Lower leg skin (tissue), 4 donors: ENCODE measurements around the gene KLHDC7B. TPM values are rescaled to one million over a fixed set of nuclear protein-coding genes. Genes with fewer than 3 reads are reported as not detected.

Experiments
- DNase-seq, 2 donors: peaks; one replicate each; pipeline ENCODE4 v3.0.0-alpha.2; 2019; ENCODE audit warnings: low spot score in 2 of 2
- H3K4me3 ChIP-seq: fragments of 200-600 bp; sonication (generic); 2 replicates; pipeline ENCODE4 v1.5.1; 2017; ENCODE audit warnings: mild to moderate bottlenecking, low read depth; ENCODE audit not compliant: poor library complexity, severe bottlenecking
- POLR2A ChIP-seq, 2 donors: fragments of 450-650 bp; IDR thresholded peaks; one replicate each; pipeline ENCODE4 v1.6.1; 2016 to 2017; ENCODE audit warnings: antibody characterized with exemption in 2 of 2, mild to moderate bottlenecking in 1 of 2, moderate library complexity in 1 of 2
- WGBS, 2 donors: methylation state at CpG; one replicate each; pipeline ENCODE4 v1.1.5; 2018; 5-methylcytosine and 5-hydroxymethylcytosine counted together
- intact Hi-C: fragments of 100-400 bp; cut with DNase I; formaldehyde crosslinking; loops from one replicate; pipeline ENCODE4 v1.15.0; 2023; ENCODE audit warnings: low total_unique reads
- total RNA-seq, 4 donors: library from RNA; depleted of rRNA; stranded (reverse); fragments of >200 nt; gene quantifications; one replicate each; pipeline ENCODE4 v1.1.0, GENCODE V29; 2016
- TF ChIP-seq, protein P1 (sequence below), 3 donors: fragments of 450-650 bp; IDR thresholded peaks; one replicate each; pipeline ENCODE4 v1.5.1; 2016; ENCODE audit warnings: antibody characterized with exemption in 3 of 3, mild to moderate bottlenecking in 3 of 3, moderate library complexity in 2 of 3

KLHDC7B gene
- total RNA-seq, 4 donors from 2014 or later: 0.07 to 0.10 TPM; not detected in 2

DNA sequence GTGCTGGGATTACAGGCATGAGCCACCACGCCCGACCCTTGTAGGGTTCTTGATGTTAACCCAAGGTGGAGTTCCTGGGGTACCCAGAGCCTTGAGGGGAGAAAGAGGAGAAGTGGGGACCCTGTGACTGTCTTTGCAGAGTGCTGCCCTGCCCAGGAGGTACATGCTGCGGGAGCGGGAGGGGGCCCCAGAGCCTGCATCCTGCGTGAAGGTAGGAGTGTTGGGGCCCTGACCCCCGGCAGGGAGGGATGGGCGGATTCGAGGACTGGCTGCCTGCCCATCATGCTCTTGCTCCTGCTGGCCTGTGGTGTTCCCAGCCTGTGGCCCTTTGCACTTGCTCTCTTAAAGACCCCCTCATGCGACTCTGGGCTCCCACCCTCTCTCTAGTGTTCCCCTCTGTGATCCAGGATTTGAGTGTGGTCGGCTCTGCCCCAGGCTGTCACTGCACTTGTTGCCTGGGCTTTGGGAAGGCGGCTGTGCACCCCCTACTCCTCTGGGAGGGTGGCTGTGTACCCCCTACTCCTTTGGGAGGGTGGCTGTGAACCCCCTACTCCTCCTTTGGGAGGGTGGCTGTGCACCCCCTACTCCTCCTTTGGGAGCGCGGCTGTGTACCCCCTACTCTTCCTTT lies 24.8 kb upstream of the KLHDC7B start:
- intact Hi-C loops: no loop called here
- TF ChIP-seq, protein P1, sequence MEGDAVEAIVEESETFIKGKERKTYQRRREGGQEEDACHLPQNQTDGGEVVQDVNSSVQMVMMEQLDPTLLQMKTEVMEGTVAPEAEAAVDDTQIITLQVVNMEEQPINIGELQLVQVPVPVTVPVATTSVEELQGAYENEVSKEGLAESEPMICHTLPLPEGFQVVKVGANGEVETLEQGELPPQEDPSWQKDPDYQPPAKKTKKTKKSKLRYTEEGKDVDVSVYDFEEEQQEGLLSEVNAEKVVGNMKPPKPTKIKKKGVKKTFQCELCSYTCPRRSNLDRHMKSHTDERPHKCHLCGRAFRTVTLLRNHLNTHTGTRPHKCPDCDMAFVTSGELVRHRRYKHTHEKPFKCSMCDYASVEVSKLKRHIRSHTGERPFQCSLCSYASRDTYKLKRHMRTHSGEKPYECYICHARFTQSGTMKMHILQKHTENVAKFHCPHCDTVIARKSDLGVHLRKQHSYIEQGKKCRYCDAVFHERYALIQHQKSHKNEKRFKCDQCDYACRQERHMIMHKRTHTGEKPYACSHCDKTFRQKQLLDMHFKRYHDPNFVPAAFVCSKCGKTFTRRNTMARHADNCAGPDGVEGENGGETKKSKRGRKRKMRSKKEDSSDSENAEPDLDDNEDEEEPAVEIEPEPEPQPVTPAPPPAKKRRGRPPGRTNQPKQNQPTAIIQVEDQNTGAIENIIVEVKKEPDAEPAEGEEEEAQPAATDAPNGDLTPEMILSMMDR (IDR thresholded peaks at IDR 0.05): no peak
- no peak for TF ChIP-seq POLR2A (IDR thresholded peaks at IDR 0.05)
- 91 to 93% methylated on average over 12 of the region's 13 CpGs for WGBS, 2 donors
- DNase-seq: no peak
- H3K4me3 ChIP-seq: no peak overlapping the region

DNA sequence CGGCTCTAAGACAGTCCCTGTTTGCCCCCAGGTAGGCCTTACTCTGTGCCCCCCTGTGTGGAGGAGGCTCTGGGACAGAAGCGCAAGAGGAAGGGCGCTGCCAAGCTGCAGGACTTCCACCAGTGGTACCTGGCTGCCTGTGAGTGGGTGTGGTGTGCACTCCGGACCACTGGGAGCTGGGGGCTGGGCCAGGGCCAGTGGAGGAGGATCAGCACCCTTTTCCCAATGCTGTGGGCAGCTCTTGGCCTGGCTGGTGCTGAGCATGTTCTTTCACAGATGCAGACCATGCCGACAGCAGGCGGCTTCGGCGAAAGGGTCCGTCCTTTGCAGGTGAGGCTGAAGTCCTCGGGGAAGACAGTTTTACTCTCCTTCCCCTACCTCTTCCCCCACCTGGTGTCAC lies 24.0 kb upstream of the KLHDC7B start:
- H3K4me3 ChIP-seq: no peak overlapping the region
- no peak for DNase-seq
- intact Hi-C loops: no loop called here
- WGBS, 2 donors: 94 to 97% methylated on average over 7 to 10 of the region's 10 CpGs
- TF ChIP-seq, protein P1 (IDR thresholded peaks at IDR 0.05): no peak
- no peak for TF ChIP-seq POLR2A (IDR thresholded peaks at IDR 0.05)

DNA sequence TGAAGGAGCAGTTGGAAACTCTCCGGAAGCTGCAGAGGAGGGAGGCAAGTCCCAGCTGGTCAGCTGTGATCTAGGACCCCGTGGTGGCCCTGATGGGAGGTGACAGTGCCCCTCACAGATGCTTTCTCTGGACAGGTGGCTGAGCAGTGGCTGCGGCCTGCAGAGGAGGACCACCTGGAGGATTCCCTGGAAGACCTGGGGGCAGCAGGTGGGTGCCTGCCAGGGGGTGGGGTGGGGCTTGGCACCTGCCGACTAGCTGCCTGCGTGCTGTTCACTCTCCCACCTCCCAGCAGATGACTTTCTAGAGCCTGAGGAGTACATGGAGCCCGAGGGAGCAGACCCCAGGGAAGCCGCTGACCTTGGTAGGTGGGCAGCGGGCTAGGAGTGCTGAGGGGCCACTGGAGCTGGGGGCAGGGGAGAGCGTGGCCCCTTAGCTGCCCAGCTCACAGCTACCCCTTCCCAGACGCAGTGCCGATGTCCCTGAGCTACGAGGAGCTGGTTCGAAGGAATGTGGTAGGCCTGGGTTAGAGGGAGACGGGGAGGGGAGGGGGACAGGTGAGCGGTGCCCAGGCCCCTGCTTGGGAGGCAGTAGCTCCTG lies 23.4 kb upstream of the KLHDC7B start:
- WGBS, 2 donors: 90 to 92% methylated on average over 15 of the region's 15 CpGs
- DNase-seq: no peak
- TF ChIP-seq, protein P1 (IDR thresholded peaks at IDR 0.05): no peak
- TF ChIP-seq POLR2A (IDR thresholded peaks at IDR 0.05): no peak
- no peak overlapping the region for H3K4me3 ChIP-seq
- intact Hi-C loops: no loop called here

DNA sequence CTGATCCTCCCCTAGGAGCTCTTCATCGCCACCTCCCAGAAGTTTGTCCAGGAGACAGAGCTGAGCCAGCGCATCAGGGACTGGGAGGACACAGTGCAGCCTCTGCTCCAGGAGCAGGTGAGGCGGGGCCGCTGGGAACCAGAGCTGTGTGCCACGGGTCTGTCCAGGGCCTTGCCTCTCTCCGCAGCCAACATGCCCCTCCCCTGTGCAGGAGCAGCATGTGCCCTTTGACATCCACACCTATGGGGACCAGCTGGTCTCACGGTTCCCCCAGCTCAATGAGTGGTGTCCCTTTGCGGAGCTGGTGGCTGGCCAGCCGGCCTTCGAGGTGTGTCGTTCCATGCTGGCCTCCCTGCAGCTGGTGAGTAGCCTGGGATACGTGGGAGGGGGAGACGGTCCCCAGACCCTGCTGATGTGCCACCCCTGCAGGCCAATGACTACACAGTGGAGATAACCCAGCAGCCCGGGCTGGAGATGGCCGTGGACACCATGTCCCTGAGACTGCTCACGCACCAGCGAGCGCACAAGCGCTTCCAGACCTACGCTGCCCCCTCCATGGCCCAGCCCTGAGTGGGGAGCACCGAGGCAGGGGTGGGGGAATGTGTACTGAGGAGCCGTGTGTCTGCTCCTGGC lies 22.8 kb upstream of the KLHDC7B start:
- intact Hi-C loops: no loop called here
- no peak overlapping the region for H3K4me3 ChIP-seq
- WGBS, 2 donors: 86 to 89% methylated on average over 13 to 19 of the region's 22 CpGs
- TF ChIP-seq POLR2A (IDR thresholded peaks at IDR 0.05): no peak
- TF ChIP-seq, protein P1 (IDR thresholded peaks at IDR 0.05): no peak
- no peak for DNase-seq

DNA sequence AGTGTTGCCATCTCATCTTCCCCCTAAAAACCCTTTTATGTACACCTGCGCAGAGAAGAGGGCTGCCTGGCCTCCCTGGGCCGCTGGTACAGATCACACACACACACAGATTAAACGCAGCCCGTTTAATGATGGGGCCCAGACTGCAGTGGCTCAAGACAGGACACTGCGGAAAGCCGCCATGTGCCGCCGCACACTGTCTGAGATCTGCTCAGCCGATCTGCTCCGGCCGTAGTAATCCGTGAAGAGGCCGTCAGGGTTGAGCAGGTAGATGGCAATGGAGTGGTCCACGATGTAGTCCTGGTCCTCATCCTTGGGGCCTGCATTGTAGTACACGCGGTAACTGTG lies 22.3 kb upstream of the KLHDC7B start:
- 94% methylated on average over 16 of the region's 16 CpGs for WGBS, 2 donors
- intact Hi-C loops: no loop called here
- H3K4me3 ChIP-seq: no peak overlapping the region
- TF ChIP-seq, protein P1 (IDR thresholded peaks at IDR 0.05): no peak
- no peak for TF ChIP-seq POLR2A (IDR thresholded peaks at IDR 0.05)
- DNase-seq: no peak
